UCSD-AML1 (cell line): Measurements from ENCODE around the gene AGAP1.

Source experiments
- DNase-seq: peaks from one replicate; lab custom pipeline; 2025; ENCODE audit not compliant: unreplicated experiment; lab: John Stamatoyannopoulos, UW

Gene AGAP1

DNA sequence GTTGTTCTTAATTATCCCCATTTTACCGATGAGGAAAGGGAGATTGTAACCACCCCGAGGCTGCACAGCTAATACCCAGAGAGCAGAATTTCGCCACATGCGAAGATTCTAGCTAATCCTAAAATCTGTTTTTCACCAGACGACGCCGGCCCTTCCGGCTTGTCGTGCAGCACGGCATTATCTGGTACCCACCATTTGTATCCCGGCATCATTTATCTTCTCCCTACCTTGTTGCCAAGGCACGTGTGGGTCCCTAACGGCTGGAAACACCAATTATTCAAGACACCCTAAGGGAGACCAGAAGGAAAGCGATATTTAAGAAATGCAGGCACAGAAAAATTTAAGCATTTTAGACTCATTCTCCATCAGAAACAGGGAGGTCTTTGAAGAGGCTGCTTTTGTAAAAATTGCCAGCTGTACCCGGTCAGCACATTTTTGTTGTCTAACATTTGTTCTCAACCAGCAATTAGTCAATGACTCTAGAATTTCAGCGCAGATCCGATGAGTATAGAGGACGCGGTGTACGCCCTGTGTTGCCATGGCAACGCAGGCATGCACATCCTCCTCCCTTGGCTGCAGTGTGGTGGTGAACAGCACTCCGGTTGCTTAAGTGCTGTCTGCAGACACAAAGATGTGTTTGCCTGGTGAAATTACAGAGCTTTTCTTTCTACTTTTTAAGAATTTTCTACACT lies 111.6 kb downstream of the AGAP1 start:
- no peak for DNase-seq

DNA sequence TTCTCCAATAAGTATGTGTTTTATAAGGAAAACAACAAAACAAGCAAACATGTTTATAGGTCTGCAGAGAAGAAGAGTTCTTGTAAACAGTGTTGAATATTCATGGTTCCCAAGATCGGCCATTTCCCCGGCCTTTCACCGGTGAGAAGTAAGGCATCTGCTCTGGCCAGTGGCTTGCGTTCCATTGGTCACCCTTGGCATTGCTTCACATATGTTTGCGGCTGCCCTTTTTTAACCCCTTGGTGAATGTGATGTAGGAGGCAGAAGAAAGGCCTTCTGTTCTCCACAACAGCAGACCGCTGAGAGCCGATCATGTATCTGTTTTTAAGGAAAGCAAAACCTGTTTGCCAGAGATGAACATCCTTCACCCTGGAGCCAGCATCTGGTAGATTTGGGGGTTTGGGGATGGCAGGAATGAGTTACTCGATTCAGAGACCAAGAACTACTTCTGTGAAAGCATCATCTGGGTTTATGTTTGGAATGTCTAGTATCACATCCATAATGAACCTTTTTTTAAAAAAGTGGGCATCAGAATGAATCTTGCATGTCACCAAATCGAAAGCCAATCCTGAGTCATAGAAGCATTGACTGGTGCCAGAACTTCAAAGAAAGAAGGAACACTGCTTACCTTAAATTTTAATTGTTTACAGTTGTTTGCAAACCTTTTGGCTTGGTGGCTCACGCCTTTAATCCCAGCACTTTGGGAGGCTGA lies 112.3 kb downstream of the AGAP1 start:
- no peak for DNase-seq

DNA sequence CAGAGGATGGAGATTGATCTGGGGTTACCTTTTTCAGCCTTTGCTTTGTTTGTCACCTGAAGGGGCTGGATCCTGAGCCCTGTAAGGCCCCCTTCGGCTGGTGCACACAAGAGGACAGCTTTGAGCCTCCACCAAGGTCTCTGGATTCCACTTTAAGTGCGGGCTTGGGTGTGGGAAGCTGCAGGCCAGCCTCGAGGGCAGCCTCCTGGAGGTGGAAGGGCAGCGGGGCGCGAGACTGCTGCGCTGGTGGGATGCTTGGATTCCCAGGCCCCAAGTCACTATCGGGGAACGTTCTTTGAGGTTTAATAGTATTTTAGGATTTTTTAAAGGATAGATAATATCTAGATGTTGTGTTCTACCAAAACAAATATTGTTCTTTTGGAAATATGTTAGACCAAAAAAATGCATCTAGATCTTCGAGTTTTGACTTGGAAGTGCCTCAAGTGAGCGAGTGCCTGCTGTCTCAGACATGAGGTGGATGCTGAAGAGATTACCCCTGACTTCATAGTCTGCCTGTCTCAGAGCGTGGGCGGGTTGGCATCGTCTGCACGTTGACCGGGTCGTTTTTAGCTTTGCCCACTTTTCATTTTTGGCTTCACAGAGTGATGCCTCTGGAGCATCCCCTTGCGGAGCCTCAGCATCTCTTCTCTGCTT lies 113.8 kb downstream of the AGAP1 start:
- no peak for DNase-seq

DNA sequence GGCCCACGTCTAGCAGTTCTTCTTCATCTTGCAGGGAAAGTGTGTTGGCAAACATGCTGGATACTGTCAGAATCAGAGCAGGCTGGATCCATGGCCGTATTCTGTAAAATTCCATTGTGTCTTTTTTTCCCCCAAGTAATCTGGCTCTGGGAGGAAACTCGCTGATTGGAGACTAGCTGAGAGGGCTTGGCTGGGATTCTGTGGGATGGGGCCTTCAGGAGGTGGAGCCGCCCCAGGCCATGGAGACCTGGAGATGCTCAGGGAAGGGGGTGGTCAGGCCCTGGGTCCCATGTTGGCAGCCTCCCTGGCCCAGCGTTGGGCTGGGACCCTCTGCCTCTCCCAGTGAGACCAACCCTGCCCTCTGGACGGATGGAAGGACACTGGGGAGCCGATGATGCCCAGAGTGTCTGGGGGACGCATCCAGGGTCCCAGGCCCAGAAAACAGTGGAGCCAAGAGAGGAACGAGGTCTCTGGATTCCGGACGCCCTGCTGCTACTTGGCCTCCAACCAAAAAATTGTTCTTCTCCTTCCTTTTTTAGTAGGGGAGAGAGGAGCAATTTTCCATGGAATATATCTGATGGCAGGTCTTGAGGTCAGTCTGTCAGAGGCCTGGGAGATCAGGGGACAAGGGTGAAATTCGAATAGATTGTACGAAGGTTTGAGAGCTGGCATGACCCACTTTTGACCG lies 114.5 kb downstream of the AGAP1 start:
- DNase-seq, result no peak

DNA sequence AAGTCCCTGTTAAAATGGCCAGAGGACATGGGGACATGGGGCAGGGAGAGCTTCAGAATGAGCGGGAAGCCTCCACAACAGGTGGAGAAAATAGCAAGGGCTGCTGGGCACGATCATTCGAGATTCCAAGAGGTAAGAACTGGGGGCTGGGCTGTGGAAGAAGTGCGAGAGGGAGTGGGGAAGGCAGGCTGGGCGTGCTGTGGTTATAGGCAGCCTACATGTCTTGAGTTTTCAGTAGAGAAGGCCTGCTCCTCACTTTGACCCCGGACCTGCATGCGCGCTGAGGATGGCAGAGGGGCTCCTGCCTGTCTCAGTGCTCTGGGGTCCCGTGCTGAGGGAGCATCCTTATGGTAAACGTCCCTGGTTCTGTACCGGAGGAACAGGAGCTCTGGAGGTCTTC lies 115.5 kb downstream of the AGAP1 start:
- DNase-seq, result no peak

DNA sequence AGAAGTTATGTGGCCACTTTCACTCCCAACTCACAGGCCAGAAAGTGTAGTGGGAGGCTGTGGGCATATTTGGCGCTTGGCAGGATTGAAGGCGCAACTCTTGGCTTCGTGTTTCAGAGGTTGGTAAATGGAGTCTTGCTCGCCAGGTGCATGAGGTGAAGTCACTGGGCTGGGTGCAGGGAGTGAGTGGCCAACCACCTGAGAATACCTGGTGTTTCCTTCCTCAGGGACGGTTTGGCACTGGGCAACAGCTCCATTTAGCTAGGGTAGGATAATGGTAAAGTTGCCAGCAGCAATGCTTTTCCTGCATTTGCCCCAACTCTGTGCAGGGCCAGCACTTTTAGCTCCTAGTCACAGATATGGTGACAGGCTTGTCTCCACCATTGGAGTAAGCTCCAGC lies 115.9 kb downstream of the AGAP1 start:
- no peak for DNase-seq

DNA sequence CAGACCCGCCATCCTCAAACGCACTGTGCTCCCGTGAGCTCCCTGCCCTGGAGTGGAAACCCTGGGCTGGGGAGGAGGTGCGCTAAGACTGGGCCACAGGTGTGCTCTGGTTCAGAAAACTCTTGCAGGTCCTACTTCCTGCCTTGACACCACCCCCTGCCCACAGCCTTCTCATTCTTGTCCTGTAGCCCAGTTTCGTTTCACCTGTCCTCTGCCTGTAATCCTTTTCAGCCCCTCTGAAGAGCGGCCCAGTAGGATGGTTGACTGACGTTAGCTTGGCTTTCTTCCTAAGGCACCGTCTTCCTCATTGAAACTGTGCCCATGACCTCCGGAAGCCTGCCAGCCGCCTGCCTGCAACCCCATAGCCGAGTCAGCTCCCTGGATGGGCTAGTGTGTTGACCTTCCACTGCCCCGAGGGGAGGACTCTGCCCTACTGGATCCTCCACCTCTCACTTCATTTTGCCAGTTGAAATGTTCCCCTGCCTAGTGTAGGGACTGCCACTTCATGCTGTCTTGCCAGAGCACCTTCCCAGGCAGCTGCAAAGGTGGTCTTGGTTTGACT lies 116.9 kb downstream of the AGAP1 start:
- DNase-seq, result no peak

DNA sequence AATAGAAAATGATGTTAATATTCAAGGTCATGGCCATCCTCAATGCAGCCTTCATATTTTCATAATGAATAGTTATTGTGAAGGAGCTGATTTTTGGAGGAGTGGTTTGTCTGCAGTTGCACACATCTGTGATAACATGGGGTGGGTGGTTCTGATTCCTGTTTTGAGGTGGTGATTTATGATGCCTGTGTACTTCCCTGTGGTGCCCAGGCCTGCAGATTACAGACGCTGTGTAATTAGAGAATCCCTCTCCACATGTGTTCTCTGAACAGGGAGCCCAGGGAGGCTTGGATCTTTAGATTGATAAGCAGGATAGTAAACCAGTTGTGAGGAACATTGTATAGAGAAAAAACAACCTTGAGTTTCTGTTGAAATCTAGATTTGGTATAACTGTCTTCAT lies 117.5 kb downstream of the AGAP1 start:
- DNase-seq, result no peak

DNA sequence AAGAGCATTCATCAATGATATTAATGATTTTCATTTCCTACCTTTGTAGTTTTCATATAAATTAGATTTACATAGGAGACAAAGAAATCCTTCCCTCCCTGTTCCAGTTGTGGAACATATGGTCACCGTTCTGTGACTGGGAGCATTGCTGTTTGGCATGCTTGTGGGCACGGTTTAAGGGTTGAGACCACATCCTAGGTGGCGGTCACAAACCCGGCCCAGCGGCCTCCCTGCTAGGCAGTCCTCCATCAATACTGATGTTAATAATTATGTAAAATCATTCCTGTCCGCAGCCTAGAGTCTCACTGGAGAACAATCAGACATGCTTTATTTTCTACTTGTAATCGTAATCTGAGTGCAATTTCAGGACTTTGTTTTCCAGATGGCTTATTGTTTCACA lies 117.9 kb downstream of the AGAP1 start:
- DNase-seq, result no peak

DNA sequence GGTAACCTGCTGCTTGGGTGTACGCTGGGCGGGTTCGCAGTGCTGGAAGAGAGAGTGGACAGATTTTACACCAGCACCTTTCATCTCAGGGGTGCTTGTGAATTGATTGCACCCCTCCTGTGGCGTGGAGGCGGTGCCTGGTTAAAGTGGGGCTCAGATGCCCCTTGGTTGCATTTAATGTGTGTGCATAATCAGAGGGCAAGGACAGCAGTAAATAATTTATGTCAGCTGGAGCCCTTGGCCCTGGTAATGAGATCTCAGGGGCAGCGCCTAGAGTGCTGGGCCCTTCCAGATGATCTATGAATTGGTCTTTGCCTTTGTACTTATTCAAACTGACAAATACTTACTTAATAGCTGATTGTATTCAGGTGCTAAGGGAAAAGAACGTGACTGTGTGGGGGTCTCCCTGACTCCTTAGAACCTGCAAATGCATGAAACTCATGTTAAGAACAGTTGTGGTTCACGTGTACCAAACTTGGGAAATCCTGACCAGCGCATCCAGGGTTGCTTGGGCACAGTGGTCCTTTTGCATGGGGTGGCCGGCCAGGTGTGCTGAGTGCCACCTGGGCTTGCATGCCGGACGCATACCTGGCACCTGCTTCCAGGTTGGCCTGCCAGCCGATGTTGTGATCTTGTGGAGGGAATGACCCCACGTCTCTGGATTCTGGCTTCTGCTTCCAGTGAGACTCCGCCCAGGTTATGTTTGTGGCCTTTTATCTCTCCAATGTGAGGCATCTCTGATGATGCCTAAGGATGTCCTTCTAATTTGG lies 118.5 kb downstream of the AGAP1 start:
- no peak for DNase-seq

DNA sequence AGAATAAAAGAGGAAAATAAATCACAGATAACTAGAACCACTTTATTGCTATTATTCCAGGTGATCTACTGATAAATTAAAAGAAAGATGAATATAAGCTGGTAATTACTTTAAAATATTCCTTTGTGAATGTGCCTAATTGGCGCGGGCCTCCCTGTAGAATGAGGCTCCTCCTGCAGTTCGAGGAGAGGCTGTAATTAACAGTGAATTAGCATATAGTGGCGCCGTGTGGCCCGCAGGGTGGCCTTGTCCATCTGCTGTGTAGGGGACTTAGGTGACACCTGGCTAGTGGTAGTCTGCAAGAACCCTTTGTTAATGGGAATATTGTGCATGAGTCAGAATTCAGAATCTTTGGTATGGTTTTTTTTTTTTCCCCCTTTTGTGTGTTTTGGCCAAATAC lies 119.8 kb downstream of the AGAP1 start:
- DNase-seq, result no peak

DNA sequence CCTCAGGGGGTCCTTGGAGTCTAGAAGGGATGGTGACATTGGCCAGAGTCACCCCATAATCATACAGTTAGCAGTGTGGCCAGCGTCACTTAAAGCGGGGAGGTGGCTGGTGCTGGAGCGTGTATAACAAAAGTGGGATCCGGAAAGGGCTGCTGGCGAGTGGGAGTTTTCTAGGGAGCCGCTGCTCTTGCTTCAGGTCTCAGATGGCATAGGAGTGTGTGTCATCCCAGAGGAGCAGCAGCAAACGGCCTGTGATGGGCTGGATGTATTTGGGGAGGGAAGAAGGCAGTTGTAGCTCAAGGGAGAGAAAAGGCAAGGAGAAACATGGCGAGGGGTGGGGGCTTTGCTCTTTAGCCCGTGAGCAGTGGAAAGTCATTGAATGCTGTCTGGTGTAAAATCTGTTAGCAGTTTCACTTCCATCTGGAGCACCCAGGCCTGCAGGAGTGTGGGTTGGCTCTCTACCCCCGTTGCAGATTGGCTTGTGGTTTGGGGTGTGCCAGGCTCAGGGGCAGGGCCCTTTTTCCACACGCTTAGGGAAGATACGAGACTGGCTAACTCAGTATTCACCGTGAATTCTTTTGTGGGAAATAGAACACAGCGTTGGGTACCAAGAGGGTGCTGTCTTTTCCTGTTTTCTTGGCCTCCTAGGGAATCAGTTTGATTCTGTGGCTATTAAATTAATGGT lies 120.5 kb downstream of the AGAP1 start:
- no peak for DNase-seq

DNA sequence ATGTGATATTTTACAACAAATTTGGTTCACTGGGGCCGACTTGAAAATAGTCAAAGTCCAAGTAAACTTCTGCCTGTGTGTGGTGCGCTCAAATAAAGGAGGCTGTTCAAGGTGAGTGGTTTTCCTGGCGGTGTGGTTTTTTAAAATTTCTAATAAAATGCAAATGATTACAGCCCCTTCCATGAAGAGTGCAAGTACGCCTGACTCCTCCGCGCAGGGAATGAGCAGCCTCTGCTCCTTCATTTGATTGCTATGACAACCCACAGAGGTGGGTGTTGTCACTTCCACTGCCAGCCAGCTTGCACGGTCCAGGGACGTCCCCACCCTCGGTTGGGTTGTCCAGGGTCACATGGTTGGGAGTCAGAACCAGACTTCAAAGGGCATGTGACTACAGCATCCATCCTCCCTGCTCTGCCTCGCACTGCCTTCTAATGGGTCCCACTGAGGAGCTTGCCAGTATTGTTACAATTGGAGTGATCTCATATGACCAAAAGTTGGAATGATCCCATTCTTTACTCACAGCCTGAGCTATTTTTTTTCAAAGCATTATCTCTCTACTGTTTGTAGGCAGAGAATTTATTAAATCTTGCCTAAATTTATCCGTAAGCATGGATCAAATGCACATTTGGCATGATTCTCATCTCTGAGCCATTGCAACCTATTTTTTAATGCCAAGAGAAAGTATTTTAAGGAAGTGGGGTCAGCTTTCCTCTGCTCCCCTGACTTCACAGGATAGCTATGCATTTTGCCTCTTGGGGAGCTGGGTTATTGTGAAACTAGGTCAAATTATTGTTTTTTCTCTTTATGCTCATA lies 121.3 kb downstream of the AGAP1 start:
- DNase-seq, result no peak

DNA sequence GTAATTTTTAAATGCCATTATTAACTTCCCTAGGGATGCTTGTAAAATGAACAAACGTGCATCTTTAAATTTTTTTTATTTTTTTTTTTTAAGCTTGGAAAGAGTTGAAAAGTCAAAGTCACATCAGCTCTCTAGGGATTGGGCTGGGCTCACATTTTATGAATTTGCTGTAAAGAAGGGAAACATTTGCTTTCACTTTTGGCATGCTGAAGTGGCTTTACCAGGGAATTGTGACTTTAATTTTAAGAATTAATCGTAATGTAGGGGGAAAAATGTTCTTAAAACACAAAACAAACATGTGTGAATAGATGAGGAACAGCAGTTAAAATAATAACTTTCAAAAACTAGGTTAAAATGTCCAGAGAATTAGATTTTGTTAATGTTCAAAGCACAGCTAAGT lies 123.0 kb downstream of the AGAP1 start:
- DNase-seq, result no peak

DNA sequence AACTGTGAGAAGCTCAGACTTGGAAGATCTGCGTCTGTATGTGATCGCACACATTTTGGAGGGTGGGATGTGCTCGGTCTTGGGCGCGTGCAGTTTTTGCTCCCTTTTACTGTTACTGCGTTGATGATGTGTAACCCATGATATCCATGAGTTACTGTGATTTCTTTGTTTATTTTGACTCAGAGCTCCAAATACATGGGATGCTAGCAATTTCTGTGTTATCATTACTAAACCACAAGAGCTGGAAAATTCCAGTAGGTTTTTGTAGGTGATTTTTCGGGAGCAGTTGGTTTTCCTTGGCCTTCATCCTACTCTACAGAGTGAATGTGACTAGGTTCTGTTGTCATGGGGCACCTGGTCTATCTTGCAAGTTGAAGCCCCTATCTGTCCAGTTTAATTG lies 124.2 kb downstream of the AGAP1 start:
- no peak for DNase-seq

DNA sequence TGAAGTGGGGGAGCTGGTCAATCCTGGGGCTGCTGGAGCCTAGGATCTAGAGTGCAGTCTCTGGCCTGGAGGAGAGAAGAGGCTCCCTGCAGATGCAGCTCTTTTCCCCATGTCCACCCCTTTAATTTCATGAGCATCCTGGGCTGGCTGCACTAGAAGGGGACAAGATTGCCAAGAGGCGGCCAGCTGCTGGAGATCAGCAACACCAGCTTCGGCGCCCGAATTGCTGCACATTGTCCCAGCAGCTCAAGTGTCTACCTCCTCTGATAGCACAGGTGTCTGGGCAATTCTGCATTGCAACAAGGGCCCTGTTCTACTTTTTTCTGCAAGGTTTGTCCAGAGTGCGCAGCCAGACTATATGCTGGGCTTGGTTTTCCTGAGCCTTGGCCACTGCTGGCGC lies 125.7 kb downstream of the AGAP1 start:
- no peak for DNase-seq

DNA sequence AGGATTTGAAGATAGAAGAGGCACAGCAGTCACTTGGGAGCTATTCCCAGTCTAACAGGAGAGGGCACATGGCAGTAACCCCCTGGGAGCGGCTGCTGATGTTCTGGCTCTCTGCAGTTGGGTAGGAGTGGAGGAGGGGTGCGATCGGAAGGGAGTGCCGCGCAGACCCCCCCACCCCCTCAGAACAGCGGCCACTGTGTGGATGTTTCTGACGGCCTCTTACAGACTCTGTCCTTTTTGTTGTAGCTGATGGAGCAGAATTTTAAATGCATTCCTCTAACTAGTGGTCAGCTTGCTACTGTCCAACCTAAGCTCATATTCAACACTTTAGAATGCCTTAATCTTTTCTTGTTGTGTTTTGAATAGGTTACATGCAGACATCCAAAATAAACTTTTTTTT lies 127.9 kb downstream of the AGAP1 start:
- no peak for DNase-seq

DNA sequence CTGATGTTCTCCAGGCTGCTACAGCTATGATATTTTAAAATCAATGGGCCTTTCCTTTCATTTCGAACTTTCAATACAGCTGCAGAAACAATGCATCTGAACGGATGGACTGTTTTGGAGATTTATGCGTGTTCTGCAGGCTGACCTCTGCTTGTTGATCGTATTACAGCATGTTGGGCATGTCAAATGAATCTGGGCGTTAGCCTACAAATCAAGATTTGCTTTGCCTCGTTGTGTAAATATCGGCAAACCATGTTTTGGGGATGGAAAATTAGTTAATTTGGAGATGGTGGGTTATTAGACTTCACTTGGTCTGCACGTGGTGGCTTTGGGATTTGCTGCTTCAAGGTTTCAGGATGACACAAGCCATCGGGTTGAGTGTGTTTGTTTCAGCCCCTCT lies 129.3 kb downstream of the AGAP1 start:
- no peak for DNase-seq

DNA sequence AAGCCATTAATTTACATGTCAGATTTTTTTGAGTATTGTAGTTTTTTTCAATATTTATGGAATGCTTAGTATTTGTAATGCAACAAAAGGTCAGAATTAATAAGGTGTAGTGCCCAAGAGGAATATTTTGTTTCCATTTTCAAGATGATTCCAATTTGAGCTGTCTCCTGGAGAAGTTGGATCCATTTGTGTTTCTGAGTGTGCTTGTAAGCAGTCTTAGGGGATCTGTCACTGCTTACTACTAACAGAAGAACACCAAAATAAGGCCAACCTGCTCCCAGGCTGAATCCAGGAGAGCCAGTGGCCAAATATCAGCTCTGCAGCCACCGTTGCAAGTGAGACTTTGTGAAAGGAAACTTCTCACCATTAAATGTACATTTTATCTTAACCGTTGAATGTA lies 129.9 kb downstream of the AGAP1 start:
- DNase-seq, result no peak
